ENCODE measurements around the gene VPS45. TPM values are rescaled to one million over a fixed set of nuclear protein-coding genes. Genes with fewer than 3 reads are reported as not detected.

Gene VPS45
- total and polyA plus RNA-seq, 2 of the 13 experiments (the other 11 are each of a cell fraction or from before 2014, with no cell fraction given): 15.2 to 25.2 TPM

GRCh38 chr1:150066838-150067183 lies 765 bp upstream of the VPS45 start (continued):
- TF ChIP-seq ZNF292 (CRISPR knock-in tag; IDR thresholded peaks at IDR 0.05; ENCODE audit: borderline replicate concordance, low read depth) (peak; percentile 27; the same call in 1 of the 2 replicates), ZBTB33 (CRISPR knock-in tag; IDR thresholded peaks at IDR 0.05) (no peak), ZNF296 (CRISPR knock-in tag; conservative IDR thresholded peaks at IDR 0.05) (no peak), HDAC1 (CRISPR knock-in tag; IDR thresholded peaks at IDR 0.05) (peak; percentile 4; the same call in 1 of the 2 replicates), PAX8 (CRISPR knock-in tag; IDR thresholded peaks at IDR 0.05; ENCODE audit: borderline replicate concordance) (no peak), NFYC (CRISPR knock-in tag; IDR thresholded peaks at IDR 0.05) (no peak), CAMTA2 (CRISPR knock-in tag; IDR thresholded peaks at IDR 0.05; ENCODE audit: borderline replicate concordance) (no peak), CREM (IDR thresholded peaks at IDR 0.05) (no peak), CREM (CRISPR knock-in tag; IDR thresholded peaks at IDR 0.05) (no peak), ARID5B (CRISPR knock-in tag; IDR thresholded peaks at IDR 0.05) (peak; percentile 7; the same call in 1 of the 2 replicates), ZNF180 (CRISPR knock-in tag; IDR thresholded peaks at IDR 0.05; ENCODE audit: borderline replicate concordance, low read depth) (no peak), ZNF766 (CRISPR knock-in tag; IDR thresholded peaks at IDR 0.05; ENCODE audit: borderline replicate concordance) (no peak), ZNF567 (CRISPR knock-in tag; IDR thresholded peaks at IDR 0.05; ENCODE audit: borderline replicate concordance) (peak; percentile 72; the same call in 1 of the 2 replicates), HOXA5 (CRISPR knock-in tag; IDR thresholded peaks at IDR 0.05) (0 out of 2 replicates have a peak, but pooled peaks have one; percentile 1), NONO (IDR thresholded peaks at IDR 0.05) (no peak), NONO (CRISPR knock-in tag; conservative IDR thresholded peaks at IDR 0.05) (no peak), SIN3A (IDR thresholded peaks at IDR 0.05; ENCODE audit: borderline replicate concordance, low read depth, low read length) (peak; percentile 51; the same call in 1 of the 2 replicates), MLLT10 (CRISPR knock-in tag; IDR thresholded peaks at IDR 0.05) (no peak), ZNF549 (CRISPR knock-in tag; IDR thresholded peaks at IDR 0.05) (0 out of 2 replicates have a peak, but pooled peaks have one; percentile 23), RBM39 (IDR thresholded peaks at IDR 0.05; ENCODE audit: low read depth, low read length, poor library complexity, severe bottlenecking) (no peak), ZNF121 (CRISPR knock-in tag; IDR thresholded peaks at IDR 0.05) (no peak), ZBTB2 (CRISPR knock-in tag; IDR thresholded peaks at IDR 0.05; ENCODE audit: low read depth) (0 out of 2 replicates have a peak, but pooled peaks have one; percentile 7), MBNL3 (CRISPR knock-in tag; conservative IDR thresholded peaks at IDR 0.05) (no peak), ZBTB38 (CRISPR knock-in tag; IDR thresholded peaks at IDR 0.05) (no peak), KAT2B (IDR thresholded peaks at IDR 0.05; ENCODE audit: borderline replicate concordance, low read depth, low read length) (no peak), SPEN (CRISPR knock-in tag; IDR thresholded peaks at IDR 0.05; ENCODE audit: low read depth) (no peak)

All from HepG2 (cell line).